RWPE1 (cell line): Measurements from ENCODE around the gene FBRSL1.

ENCODE experiments used
- CTCF ChIA-PET: fragments of 350-600 bp; sonication (Branson Sonifier 250); formaldehyde crosslinking; extraction: SDS; loops from one replicate; lab custom pipeline; 2021; lab: Yijun Ruan, JAX
- POLR2A ChIA-PET: fragments of 400-600 bp; formaldehyde crosslinking; extraction: SDS; loops from one replicate; lab custom pipeline; 2020; ENCODE audit warnings: antibody characterized with exemption; ENCODE audit not compliant: low non-redundant PET; lab: Yijun Ruan, JAX
- DNase-seq: peaks from one replicate; pipeline ENCODE4 v3.0.0; 2012; ENCODE audit warnings: low spot score
- H3K27ac ChIP-seq: fragments of 450-650 bp; 2 replicates; pipeline ENCODE4 v1.5.1; 2017
- CTCF ChIP-seq: fragments of 450-650 bp; conservative IDR thresholded peaks from 2 replicates; pipeline ENCODE4 v1.5.1; 2017; ENCODE audit warnings: low read depth, mild to moderate bottlenecking

Gene FBRSL1

DNA sequence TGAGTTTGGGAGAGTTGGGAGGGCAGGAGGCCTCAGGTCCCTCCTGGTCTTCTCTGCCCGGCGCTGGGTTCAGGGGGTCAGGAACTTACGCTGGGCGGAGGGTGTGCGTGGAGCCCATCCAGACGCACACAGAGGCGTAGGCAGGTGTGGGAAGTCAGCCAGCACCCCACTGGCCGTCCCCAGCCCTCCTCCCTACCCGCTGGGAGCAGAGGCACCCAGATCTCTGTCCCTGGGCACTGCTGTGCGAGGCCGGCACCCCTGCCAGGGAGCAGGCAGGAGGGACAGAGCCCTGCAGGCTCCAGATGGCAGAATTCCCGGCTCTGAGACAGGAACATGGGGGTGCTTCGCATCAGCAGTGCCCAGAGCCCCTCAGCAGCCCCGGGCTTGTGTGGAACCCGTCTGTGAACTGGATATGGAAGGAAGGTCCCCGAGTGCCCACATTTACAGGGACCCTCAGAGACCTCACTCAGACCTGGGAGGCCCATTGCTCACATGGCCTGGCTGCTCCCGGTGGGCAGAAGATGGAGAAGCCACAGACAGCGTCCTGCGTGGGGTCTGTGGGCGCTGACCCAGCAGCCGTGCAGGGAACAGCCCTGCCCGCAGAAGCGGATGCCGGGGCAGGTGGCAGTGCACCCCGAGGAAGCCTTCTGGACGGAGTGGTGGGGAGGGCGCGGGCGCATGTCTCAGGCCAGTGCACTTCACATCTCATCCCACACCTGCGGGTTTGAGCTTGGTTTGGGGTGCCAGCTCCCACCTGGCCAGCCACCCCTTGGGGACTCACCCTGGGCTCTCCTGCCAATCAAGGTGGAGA lies 61.1 kb downstream of the FBRSL1 start:
- CTCF ChIA-PET = no interaction called here
- TF ChIP-seq CTCF = no peak

DNA sequence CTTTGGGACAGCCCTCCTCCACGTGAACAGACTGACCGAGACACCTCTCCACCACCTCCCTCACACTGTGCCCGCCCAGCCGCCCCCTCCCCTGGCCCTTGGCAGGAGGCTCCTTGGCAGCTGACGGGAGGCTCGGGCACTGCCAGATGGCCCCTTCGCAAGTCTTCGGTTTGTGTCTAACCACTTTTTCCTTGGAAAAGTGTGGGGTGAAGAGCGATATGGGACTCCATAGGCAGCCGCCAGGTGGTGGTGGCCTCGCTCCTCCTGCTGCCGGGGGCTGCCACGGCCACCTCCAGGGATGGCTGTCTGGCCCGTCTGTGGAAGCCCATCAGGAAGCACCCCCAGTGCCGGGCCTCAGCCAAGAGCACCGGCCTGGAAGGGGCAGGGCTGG lies 61.7 kb downstream of the FBRSL1 start:
- H3K27ac ChIP-seq = no peak overlapping the region
- no peak for TF ChIP-seq CTCF
- DNase-seq = no peak
- ChIA-PET CTCF (no interaction called here), POLR2A (no interaction called here)

More for the DNA sequence above, 61.1 kb downstream of the FBRSL1 start:
- DNase-seq = no peak
- POLR2A ChIA-PET = no interaction called here
- H3K27ac ChIP-seq = no peak overlapping the region

GRCh38 chr12:132554845-132555630 lies 65.1 kb downstream of the FBRSL1 start:
- DNase-seq = no peak
- peak overlapping the region; percentile 13 for H3K27ac ChIP-seq
- ChIA-PET CTCF (interaction anchor here (1.2 to 1.3 kb wide), 2 partner anchors 9 to 140 kb away, joined by 6 to 7 read pairs; no protein-coding TSS in a partner anchor), POLR2A (no interaction called here)
- TF ChIP-seq CTCF = no peak

DNA sequence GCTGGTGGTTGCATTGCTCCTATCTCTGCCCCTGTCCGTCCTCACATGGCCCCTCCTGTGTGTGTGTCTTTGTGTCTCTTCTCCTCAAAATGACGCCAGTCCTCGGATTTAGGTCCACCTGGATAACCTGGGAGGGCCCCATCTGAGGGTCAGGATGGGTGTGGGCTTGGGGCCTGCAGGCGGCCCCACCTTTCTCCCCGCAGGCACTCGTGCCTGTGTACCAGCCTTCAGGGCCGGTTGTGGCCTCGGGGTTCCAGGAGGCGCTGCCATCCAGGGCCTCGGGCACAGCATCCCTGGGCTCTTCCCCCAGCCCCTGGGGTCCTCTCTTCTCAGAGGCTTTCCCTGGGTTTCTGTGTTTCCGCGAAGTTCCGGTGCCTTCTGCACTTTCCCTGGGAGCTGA lies 65.7 kb downstream of the FBRSL1 start:
- TF ChIP-seq CTCF = no peak
- POLR2A ChIA-PET = no interaction called here
- no peak for DNase-seq
- CTCF ChIA-PET = no interaction called here
- H3K27ac ChIP-seq = no peak overlapping the region

DNA sequence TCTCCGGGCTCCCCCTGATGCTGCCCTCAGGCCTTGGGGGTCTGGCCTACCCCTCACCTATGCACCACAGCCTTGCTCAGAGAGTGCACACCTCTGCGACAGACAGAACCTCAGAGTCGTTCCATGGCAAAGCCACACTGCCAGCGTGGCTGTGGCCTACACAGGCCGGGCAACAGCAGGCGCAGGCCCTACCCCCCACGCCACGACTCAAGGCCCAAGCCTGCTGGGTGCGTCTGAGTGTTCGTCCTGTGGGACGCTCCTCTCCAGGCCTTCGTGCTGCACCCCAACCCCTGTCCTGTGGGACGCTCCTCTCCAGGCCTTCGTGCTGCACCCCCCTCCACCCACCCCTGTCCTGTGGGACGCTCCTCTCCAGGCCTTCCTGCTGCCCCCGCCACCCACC lies 66.3 kb downstream of the FBRSL1 start:
- no peak overlapping the region for H3K27ac ChIP-seq
- CTCF ChIA-PET = no interaction called here
- POLR2A ChIA-PET = no interaction called here
- DNase-seq = no peak
- TF ChIP-seq CTCF = no peak

DNA sequence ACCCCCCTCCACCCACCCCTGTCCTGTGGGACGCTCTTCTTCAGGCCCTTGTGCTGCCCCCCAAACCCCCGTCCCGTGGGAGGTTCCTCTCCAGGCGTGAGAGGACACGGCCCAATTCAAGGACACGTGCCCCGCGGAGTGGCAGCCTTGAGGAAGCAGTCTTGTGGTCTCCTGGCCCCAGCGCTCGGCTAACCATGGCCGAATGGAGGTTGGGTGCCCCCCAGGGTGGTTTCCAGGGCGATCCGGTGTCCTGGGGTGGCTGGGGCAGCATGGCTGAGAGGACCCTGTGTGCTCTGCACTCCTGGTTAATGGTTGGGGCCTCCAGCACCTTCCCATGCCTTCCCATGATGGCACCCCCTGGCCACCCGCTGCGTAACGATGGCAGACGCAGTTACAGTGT lies 66.8 kb downstream of the FBRSL1 start:
- no peak for TF ChIP-seq CTCF
- no peak for DNase-seq
- POLR2A ChIA-PET = no interaction called here
- CTCF ChIA-PET = no interaction called here
- H3K27ac ChIP-seq = no peak overlapping the region
